HG03066 (cell line): ENCODE measurements around the gene FRMD6.
"Not testable (repeated sequence)": the region's sequence is repeated elsewhere in the genome, so short reads cannot be mapped to it uniquely, and the experiment has no call there.

Experiments
- ATAC-seq: cut with Tn5 transposase; IDR thresholded peaks from one replicate; pipeline ENCODE4 v1.9.1; 2021; ENCODE audit warnings: low read depth; ENCODE audit not compliant: unreplicated experiment

FRMD6 gene

GRCh38 chr14:51716610-51717009 is 64.9 kb downstream of the FRMD6 start:
- no peak for ATAC-seq

DNA sequence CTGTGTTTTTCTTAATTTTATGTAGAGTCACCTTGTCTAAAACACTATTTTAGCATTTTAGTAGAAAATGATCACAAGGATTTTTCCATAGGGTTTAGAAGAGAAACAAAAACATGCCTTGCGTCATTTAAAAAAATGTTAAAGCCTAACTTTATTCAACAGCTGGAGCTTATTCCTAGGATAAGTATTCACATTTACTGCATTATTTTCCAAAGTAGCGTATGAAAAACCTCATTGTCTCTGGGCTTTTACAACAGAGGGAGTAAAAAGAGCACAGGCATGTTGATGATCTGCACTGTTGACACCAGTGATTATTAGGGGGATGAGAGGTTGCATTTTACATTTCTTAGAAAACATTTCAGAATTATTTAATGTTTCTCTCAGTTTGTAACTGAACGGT is 66.1 kb downstream of the FRMD6 start:
- no peak for ATAC-seq

DNA sequence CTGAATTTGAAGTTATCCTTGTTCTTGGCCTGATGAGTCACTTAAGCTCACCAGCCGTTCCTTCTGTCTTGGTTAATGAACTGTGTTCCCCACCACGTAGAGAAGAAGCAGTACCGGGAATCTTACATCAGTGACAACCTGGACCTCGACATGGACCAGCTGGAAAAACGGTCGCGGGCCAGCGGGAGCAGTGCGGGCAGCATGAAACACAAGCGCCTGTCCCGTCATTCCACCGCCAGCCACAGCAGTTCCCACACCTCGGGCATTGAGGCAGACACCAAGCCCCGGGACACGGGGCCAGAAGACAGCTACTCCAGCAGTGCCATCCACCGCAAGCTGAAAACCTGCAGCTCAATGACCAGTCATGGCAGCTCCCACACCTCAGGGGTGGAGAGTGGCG is 68.2 kb downstream of the FRMD6 start:
- no peak for ATAC-seq

- no peak for ATAC-seq
These were observed 72.3 kb downstream of the FRMD6 start for GRCh38 chr14:51723990-51724389.

GRCh38 chr14:51724650-51725049 is 72.9 kb downstream of the FRMD6 start:
- no peak for ATAC-seq

- no peak for ATAC-seq
These were observed 73.4 kb downstream of the FRMD6 start for GRCh38 chr14:51725061-51725460.

DNA sequence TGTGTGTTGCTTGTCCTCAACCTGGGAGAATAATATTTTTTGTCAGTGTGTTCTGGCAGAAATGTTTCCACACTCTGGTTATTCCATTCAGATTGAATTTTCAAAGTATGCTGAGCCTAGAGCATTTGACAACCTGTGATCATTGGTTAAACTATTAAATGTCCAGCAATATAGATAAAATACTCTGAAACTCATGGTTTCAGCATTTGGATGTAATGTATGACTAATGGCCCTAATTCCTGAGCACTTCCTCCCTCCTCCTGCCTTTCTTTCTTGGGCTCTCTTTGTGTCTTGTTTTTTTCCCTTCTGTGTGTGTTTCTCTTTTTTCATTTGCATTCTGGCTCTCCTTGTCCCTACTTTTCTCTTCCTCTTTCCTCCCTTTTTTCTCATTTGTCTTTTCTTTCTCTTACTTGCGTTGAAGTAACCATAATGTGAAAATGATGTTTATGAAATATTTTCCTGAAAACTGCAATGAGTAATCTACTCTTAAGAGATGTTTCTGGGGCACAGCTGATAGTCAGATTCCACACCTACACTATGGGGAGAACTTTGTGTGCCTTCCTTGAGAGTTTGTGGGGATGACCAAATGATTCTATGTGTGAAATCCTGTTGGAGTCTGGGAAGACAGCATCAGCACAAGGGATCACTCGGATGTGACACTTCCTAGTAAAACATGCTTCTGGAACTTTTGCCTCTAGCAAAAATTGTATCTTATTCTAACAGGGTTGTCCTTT is 74.6 kb downstream of the FRMD6 start:
- ATAC-seq, result no peak

DNA sequence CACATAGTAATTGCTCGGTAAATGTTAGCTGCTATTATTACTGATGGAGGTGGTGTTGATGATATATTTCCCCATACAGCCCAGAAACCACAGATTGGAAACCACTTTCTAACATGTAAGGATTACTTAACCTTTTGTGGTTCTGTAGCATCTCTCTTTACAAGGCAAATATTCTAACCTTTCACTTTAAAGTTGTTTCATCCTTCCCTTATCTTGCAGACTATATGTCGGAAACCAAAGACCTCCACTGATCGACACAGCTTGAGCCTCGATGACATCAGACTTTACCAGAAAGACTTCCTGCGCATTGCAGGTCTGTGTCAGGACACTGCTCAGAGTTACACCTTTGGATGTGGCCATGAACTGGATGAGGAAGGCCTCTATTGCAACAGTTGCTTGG is 75.8 kb downstream of the FRMD6 start:
- no peak for ATAC-seq

DNA sequence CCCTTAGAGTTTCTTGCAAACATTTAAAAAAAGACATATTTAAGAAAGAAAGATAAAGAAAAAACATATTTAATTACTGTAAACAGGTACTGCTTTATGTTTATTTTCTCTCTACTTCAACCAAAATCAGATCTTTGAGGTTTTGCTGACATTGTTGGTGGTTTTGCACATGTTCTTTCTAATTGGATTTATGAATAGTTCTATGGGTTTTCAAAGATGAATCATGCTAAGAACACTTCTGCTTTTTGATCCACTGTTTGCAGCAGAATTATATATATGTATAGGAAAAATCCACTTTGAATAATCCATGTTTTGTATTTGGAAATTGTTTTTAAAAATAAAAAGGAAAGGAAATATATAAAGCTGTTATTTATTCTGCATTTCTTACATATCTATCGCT is 78.4 kb downstream of the FRMD6 start:
- ATAC-seq, result no peak

GRCh38 chr14:51730684-51731083 is 79.0 kb downstream of the FRMD6 start:
- ATAC-seq, result no peak

- no peak for ATAC-seq
These were observed 80.9 kb downstream of the FRMD6 start for GRCh38 chr14:51732494-51733112.

DNA sequence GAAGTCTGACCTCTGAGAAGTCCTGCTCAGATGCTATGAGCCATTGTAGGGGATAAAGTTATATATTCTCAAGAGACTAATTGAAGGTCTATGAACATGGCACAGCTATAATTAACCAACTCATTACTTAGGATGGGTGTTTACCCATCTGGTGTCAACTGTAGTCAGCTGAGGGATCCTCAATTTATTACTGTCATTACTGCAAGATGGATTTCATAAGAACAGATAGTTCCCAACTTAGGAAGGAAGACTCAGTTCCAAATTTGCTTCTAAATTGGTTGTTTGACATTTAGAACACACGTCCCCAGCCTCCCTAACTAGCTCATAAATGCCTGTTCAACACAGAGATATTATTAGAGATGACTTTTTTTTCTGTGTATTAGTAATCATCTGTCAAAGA is 81.4 kb downstream of the FRMD6 start:
- no peak for ATAC-seq

- no peak for ATAC-seq
These were observed 84.1 kb downstream of the FRMD6 start for GRCh38 chr14:51735851-51736250.

- peak; percentile 79 for ATAC-seq
These were observed 87.0 kb downstream of the FRMD6 start for GRCh38 chr14:51738754-51739153.

DNA sequence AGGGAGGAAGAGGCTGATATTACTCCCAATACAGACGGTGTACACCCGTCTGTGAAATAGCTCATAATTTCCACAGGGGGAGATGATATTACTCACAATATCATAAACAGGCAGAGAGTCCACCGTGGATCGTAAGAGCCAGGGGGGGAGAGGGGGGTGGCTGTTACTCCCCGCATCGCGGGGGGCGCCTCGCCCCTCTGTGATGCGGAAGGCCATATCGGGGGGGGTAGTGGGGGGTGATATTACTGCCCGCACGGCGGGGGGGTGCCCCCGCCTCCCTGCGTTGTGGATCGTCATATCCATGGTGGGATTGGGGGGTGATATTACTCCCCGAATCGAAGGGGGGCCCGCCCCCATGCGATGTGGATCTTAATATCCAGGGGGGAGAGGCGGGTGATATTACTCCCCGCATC is 91.9 kb downstream of the FRMD6 start:
- ATAC-seq, result no peak

DNA sequence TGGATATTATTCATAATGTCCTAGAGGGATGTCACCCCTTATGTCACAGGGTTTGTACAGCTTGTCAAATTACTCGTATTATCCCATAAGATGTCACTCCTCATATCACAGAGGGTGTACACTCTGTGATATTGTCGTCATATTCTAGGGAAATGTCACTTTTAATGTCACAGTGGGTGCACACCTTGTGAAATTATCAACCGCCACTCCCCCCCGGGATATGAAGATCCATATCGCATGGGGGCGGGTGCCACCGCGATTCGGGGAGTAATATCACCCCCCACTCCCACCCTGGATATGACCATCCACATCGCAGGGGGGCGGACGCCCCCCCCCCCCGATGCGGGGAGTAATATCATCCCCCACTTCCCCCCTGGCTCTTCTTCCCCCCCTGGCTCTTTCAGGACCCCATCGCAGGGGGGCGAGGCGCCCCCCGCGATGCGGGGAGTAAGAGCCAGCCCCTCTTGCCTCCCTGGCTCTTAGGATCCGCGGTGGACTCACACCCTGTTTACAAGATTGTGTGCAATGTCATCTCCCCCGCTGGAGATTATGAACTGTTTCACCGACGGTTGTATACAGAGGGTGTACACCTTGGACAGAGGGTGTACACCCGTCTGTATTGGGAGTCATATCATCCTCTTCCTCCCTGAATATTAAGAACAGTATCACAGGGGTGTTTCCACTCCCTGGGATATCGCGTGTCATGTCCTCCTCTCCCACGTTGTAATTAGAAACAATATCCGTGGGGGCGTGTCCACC is 92.8 kb downstream of the FRMD6 start:
- ATAC-seq, result no peak

DNA sequence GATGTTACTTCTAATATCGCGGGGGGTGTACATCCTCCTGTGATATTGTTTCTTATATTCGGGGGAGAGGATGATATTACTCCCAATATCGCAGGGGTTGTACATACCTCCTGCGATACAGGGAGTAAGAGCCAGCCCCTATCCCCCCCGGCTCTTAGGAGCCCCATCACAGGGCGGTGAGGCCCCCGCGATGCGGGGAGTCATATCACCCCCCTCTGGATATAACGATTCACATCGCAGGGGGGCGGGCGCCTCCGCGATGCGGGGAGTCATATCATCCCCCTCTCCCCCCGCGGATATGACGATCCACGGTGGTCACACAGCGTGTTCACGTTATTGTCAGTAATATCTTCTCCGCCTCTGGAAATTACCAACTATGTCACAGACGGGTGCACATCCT is 95.1 kb downstream of the FRMD6 start:
- not testable (repeated sequence) for ATAC-seq

GRCh38 chr14:51750542-51750941 is 98.8 kb downstream of the FRMD6 start:
- no peak for ATAC-seq

- ATAC-seq, result not testable (repeated sequence)
These were observed 100.1 kb downstream of the FRMD6 start for GRCh38 chr14:51751611-51752345.

GRCh38 chr14:51757756-51758155 is 106.0 kb downstream of the FRMD6 start:
- ATAC-seq, result not testable (repeated sequence)

DNA sequence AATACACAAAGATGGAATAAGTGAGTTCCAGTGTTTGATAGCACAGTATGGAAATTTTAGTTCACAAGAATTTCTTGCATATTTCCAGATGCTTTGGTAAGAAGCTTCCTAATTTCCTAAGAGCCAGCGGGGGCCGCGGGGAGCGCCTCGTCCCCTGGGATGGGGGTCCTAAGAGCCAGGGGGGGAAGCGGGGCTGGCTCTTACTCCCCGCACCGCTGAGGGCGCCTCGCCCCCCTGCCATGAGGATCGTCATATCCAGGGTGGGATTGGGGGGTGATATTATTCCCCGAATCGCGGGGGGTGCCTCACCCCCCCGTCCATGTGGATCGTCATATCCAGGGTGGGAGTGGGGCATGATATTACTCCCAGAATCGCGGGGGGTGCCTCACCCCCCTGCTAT is 108.2 kb downstream of the FRMD6 start:
- no peak for ATAC-seq
